Hepatocyte (in vitro differentiated cells): ENCODE measurements around the gene CCDC158. TPM values are rescaled to one million over a fixed set of nuclear protein-coding genes. Genes with fewer than 3 reads are reported as not detected.

ENCODE experiments used
- DNase-seq: peaks from one replicate; pipeline ENCODE4 v3.0.0-alpha.2; 2016; ENCODE audit warnings: low spot score
- H2AFZ ChIP-seq: fragments of 200-600 bp; sonication (generic); 2 replicates; pipeline ENCODE4 v1.6.0; 2016; ENCODE audit warnings: antibody characterized with exemption, mild to moderate bottlenecking
- H3K27ac ChIP-seq: fragments of 200-600 bp; sonication (generic); 2 replicates; pipeline ENCODE4 v1.5.1; 2016; ENCODE audit warnings: mild to moderate bottlenecking
- H3K27me3 ChIP-seq: fragments of 200-600 bp; sonication (generic); 2 replicates; pipeline ENCODE4 v1.6.1; 2016
- H3K36me3 ChIP-seq: fragments of 200-600 bp; sonication (generic); replicated peaks from 2 replicates; pipeline ENCODE4 v1.5.1; 2016; ENCODE audit warnings: low read depth; ENCODE audit not compliant: insufficient read depth
- H3K4me1 ChIP-seq: fragments of 200-600 bp; sonication (generic); 2 replicates; pipeline ENCODE4 v1.5.1; 2016; ENCODE audit warnings: mild to moderate bottlenecking, moderate library complexity; ENCODE audit not compliant: insufficient read depth
- H3K4me2 ChIP-seq: fragments of 200-600 bp; sonication (generic); 2 replicates; pipeline ENCODE4 v1.6.0; 2016
- H3K4me3 ChIP-seq: fragments of 200-600 bp; sonication (generic); 2 replicates; pipeline ENCODE4 v1.5.1; 2016; ENCODE audit warnings: mild to moderate bottlenecking
- H3K79me2 ChIP-seq: fragments of 200-600 bp; sonication (generic); 2 replicates; pipeline ENCODE4 v1.6.0; 2017; ENCODE audit warnings: mild to moderate bottlenecking
- H3K9me2 ChIP-seq: fragments of 200-600 bp; sonication (generic); replicated peaks from 2 replicates; pipeline ENCODE4 v1.6.0; 2017; ENCODE audit warnings: mild to moderate bottlenecking; ENCODE audit not compliant: insufficient read depth
- H3K9me3 ChIP-seq: fragments of 200-600 bp; sonication (generic); 2 replicates; pipeline ENCODE4 v1.5.1; 2016; ENCODE audit warnings: low read depth, mild to moderate bottlenecking
- H4K20me1 ChIP-seq: fragments of 200-600 bp; sonication (generic); 2 replicates; pipeline ENCODE4 v1.6.0; 2016; ENCODE audit warnings: mild to moderate bottlenecking; ENCODE audit not compliant: insufficient read depth, poor library complexity, severe bottlenecking
- CTCF ChIP-seq: fragments of 200-600 bp; sonication (generic); IDR thresholded peaks from 2 replicates; pipeline ENCODE4 v1.5.1; 2016; ENCODE audit warnings: antibody characterized with exemption, mild to moderate bottlenecking; ENCODE audit not compliant: poor library complexity
- EZH2 ChIP-seq: fragments of 200-600 bp; sonication (generic); IDR thresholded peaks from 2 replicates; pipeline ENCODE4 v1.6.1; 2016; ENCODE audit warnings: antibody characterized with exemption, mild to moderate bottlenecking, borderline replicate concordance
- EZH2phosphoT487 ChIP-seq: fragments of 200-600 bp; sonication (generic); IDR thresholded peaks from one replicate; pipeline ENCODE4 v1.6.1; 2018; ENCODE audit warnings: antibody characterized with exemption, mild to moderate bottlenecking, low read depth, moderate library complexity; ENCODE audit not compliant: unreplicated experiment, severe bottlenecking
- WGBS: methylation state at CpG from one replicate; pipeline ENCODE4 v1.1.6; 2016; ENCODE audit warnings: low lambda C conversion rate; ENCODE audit errors: missing lambda C conversion rate; 5-methylcytosine and 5-hydroxymethylcytosine counted together
- polyA plus RNA-seq: library from polyadenylated mRNA; unstranded; fragments of >200 nt; fragmentation: Nextera tagmentation; extraction: Ambion mirVana; gene quantifications from 2 replicates; pipeline ENCODE4 v1.2.1, GENCODE V29; 2016
- total RNA-seq: library from RNA; depleted of rRNA; stranded (reverse); fragments of >200 nt; gene quantifications from 2 replicates; pipeline ENCODE4 v1.2.3, GENCODE V29; 2014

Gene CCDC158
- total and polyA plus RNA-seq, 2 experiments from 2014 or later, result 0.04 TPM; not detected in 1

GRCh38 chr4:76354517-76355473 is 66.1 kb downstream of the CCDC158 start:
- no peak overlapping the region for H3K4me3 ChIP-seq
- TF ChIP-seq EZH2 (no peak), CTCF (no peak), EZH2phosphoT487 (no peak)
- H3K4me2 ChIP-seq, result no peak overlapping the region
- H3K79me2 ChIP-seq, result no peaks in the 10 kb centered on the region
- H3K36me3 ChIP-seq, result no peaks in the 10 kb centered on the region
- no peaks in the 10 kb centered on the region for H3K9me2 ChIP-seq
- no peaks in the 10 kb centered on the region for H3K27me3 ChIP-seq
- H2AFZ ChIP-seq, result no peak overlapping the region
- no peaks in the 10 kb centered on the region for H3K9me3 ChIP-seq
- H3K27ac ChIP-seq, result no peak overlapping the region
- H3K4me1 ChIP-seq, result no peaks in the 10 kb centered on the region
- DNase-seq, result no peak
- WGBS, result 79% methylated on average over 9 of the region's 9 CpGs
- no peaks in the 10 kb centered on the region for H4K20me1 ChIP-seq

- 62% methylated on average over 2 of the region's 2 CpGs for WGBS
- no peak for TF ChIP-seq CTCF
- TF ChIP-seq EZH2phosphoT487, result no peak
- TF ChIP-seq EZH2, result no peak
- Histone ChIP-seq H3K4me2 (no peak overlapping the region), H3K36me3 (no peaks in the 10 kb centered on the region), H3K27ac (peak overlapping the region; percentile 28), H3K27me3 (no peaks in the 10 kb centered on the region), H3K4me3 (no peak overlapping the region), H2AFZ (no peak overlapping the region), H3K79me2 (no peaks in the 10 kb centered on the region), H3K9me2 (no peaks in the 10 kb centered on the region), H3K4me1 (no peaks in the 10 kb centered on the region), H3K9me3 (no peaks in the 10 kb centered on the region), H4K20me1 (no peaks in the 10 kb centered on the region)
- peak; percentile 30 for DNase-seq
These were observed 78.1 kb downstream of the CCDC158 start for GRCh38 chr4:76342803-76343202.

- H3K27me3 ChIP-seq, result no peaks in the 10 kb centered on the region
- H4K20me1 ChIP-seq, result no peaks in the 10 kb centered on the region
- H3K27ac ChIP-seq, result peak overlapping the region; percentile 28
- H3K4me1 ChIP-seq, result no peaks in the 10 kb centered on the region
- no peak overlapping the region for H2AFZ ChIP-seq
- no peaks in the 10 kb centered on the region for H3K9me3 ChIP-seq
- H3K4me3 ChIP-seq, result no peak overlapping the region
- no peaks in the 10 kb centered on the region for H3K9me2 ChIP-seq
- WGBS, result 87% methylated on average over 1 of the region's 1 CpG
- TF ChIP-seq EZH2 (no peak), CTCF (no peak), EZH2phosphoT487 (no peak)
- H3K79me2 ChIP-seq, result no peaks in the 10 kb centered on the region
- DNase-seq, result no peak
- no peaks in the 10 kb centered on the region for H3K36me3 ChIP-seq
- H3K4me2 ChIP-seq, result no peak overlapping the region
These were observed 78.8 kb downstream of the CCDC158 start for GRCh38 chr4:76342191-76342590.
